Measurements from ENCODE around the gene KCNQ1. TPM values are rescaled to one million over a fixed set of nuclear protein-coding genes. Genes with fewer than 3 reads are reported as not detected.

Gene KCNQ1
- total and polyA plus RNA-seq, 2 donors (not counting 3 experiments of a cell fraction or from before 2014, with no cell fraction given), result 0.07 to 0.09 TPM

GRCh38 chr11:2707736-2708135 is 262.9 kb downstream of the KCNQ1 start:
- H3K36me3 ChIP-seq (ENCODE audit: control insufficient read depth in 2 of 2, extremely low read depth in 1 of 2, insufficient read depth in 2 of 2, low read length in 2 of 2), result no peaks in the 10 kb centered on the region
- no TSS peak for BruUV-seq (replicated peaks)
- no peaks in the 10 kb centered on the region for H3K4me1 ChIP-seq (ENCODE audit: control insufficient read depth, extremely low read depth, insufficient read depth, low read length)
- no peak overlapping the region for H3K4me2 ChIP-seq (ENCODE audit: insufficient read depth, low read length)
- no peak for FAIRE-seq
- POLR2A ChIA-PET, result no interaction called here
- no peak overlapping the region for H3K4me3 ChIP-seq (replicated peaks in 1 of 3; ENCODE audit: insufficient read depth in 1 of 3, low read depth in 1 of 3, low read length in 3 of 3)
- no peak overlapping the region for H2AFZ ChIP-seq (ENCODE audit: low read depth, low read length)
- no peak for DNase-seq (ENCODE audit: low read depth, low spot score)
- intact Hi-C loops (cut with micrococcal nuclease), result no loop called here
- CTCF ChIA-PET, result no interaction called here
- no peaks in the 10 kb centered on the region for H3K79me2 ChIP-seq (ENCODE audit: control insufficient read depth, insufficient read depth, low read length)
- dilution Hi-C loops (cut with MboI; ENCODE audit: extremely low pct_ligation_motif_present, low sequenced_read_pairs), result no loop called here
- TF ChIP-seq CTCF (IDR thresholded peaks at IDR 0.05; ENCODE audit: extremely low read depth in 1 of 2, insufficient read depth in 1 of 2, low read depth in 1 of 2, low read length in 2 of 2), result no peak
- TF ChIP-seq, protein P1, sequence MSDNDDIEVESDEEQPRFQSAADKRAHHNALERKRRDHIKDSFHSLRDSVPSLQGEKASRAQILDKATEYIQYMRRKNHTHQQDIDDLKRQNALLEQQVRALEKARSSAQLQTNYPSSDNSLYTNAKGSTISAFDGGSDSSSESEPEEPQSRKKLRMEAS (IDR thresholded peaks at IDR 0.05; ENCODE audit: insufficient read depth, insufficient read length), result no peak
- no peak for TF ChIP-seq JUN (IDR thresholded peaks at IDR 0.05; ENCODE audit: borderline replicate concordance, insufficient read depth, insufficient read length, low read depth)
- no peak for TF ChIP-seq EZH2 (IDR thresholded peaks at IDR 0.05; ENCODE audit: borderline replicate concordance, low read depth, low read length, severe bottlenecking)
- TF ChIP-seq GATA2 (IDR thresholded peaks at IDR 0.05; ENCODE audit: insufficient read depth, insufficient read length, low read depth, low read length), result no peak
- no peak for TF ChIP-seq MYC (IDR thresholded peaks at IDR 0.05; ENCODE audit: low read depth, low read length)
- TF ChIP-seq POLR2AphosphoS5 (IDR thresholded peaks at IDR 0.05; ENCODE audit: insufficient read depth, low read depth, low read length), result no peak
- no peak for TF ChIP-seq POLR2A (IDR thresholded peaks at IDR 0.05; ENCODE audit: low read depth, low read length)
- no peak for TF ChIP-seq FOS (IDR thresholded peaks at IDR 0.05; ENCODE audit: borderline replicate concordance, insufficient read depth, low read length)
- no peak overlapping the region for H3K9ac ChIP-seq (replicated peaks; ENCODE audit: extremely low read depth, insufficient read depth, low read length)
- no peaks in the 10 kb centered on the region for H3K9me3 ChIP-seq (replicated peaks; ENCODE audit: control insufficient read depth, insufficient read depth, low read length)
- peaks cover 0 to 2% of the 10 kb centered on the region in 2 experiments for H3K27me3 ChIP-seq (ENCODE audit: control insufficient read depth in 2 of 2, insufficient read depth in 2 of 2, low read length in 2 of 2)
- no peaks in the 10 kb centered on the region for H3K9me1 ChIP-seq (replicated peaks; ENCODE audit: control insufficient read depth, extremely low read depth, insufficient read depth, low read length)
- no peak overlapping the region for H3K27ac ChIP-seq (ENCODE audit: insufficient read depth, low read depth, low read length)
- no peaks in the 10 kb centered on the region for H4K20me1 ChIP-seq (replicated peaks; ENCODE audit: control insufficient read depth, extremely low read depth, insufficient read depth, low read length)
